GM12892 (cell line): Measurements from ENCODE around the gene GSTA2.

Experiments used
- POLR2A ChIP-seq: IDR thresholded peaks from 2 replicates; pipeline ENCODE4 v1.6.1; 2011; ENCODE audit warnings: low read depth, low read length, control low read depth
- POLR2AphosphoS5 ChIP-seq: IDR thresholded peaks from 2 replicates; pipeline ENCODE4 v1.6.1; 2011; ENCODE audit warnings: low read depth, low read length, control low read depth
- TAF1 ChIP-seq: IDR thresholded peaks from 2 replicates; pipeline ENCODE4 v1.6.1; 2011; ENCODE audit warnings: low read depth, mild to moderate bottlenecking, control low read depth, low read length, borderline replicate concordance

DNA sequence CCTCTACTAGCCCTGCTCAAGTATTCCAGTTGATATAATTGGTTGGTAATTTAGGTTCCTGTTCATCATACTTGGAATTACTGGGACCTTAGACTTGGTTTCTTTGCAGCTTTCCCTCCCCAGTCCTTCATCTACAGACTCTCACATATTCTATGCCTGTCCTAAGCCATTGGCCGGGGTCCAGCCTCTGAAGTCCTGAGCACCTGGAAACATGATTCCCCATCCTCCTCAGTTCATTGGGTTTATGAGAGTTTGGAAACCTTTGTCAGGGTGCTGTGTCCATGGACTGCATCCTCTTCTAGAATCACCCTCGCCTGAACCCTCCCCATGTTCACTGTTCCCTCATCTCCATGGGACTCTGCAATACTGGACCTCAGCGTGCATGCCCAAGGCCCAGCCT, 8.8 kb downstream of the GSTA2 start:
- TF ChIP-seq POLR2AphosphoS5: no peak
- TF ChIP-seq POLR2A: no peak
- TF ChIP-seq TAF1: no peak
